GM10847 (cell line): ENCODE measurements around the gene DYNC1I1.

Experiments used
- POLR2A ChIP-seq: IDR thresholded peaks from 2 replicates; pipeline ENCODE4 v1.6.1; 2011; ENCODE audit not compliant: insufficient read length; ENCODE audit errors: extremely low read depth

The DYNC1I1 gene

DNA sequence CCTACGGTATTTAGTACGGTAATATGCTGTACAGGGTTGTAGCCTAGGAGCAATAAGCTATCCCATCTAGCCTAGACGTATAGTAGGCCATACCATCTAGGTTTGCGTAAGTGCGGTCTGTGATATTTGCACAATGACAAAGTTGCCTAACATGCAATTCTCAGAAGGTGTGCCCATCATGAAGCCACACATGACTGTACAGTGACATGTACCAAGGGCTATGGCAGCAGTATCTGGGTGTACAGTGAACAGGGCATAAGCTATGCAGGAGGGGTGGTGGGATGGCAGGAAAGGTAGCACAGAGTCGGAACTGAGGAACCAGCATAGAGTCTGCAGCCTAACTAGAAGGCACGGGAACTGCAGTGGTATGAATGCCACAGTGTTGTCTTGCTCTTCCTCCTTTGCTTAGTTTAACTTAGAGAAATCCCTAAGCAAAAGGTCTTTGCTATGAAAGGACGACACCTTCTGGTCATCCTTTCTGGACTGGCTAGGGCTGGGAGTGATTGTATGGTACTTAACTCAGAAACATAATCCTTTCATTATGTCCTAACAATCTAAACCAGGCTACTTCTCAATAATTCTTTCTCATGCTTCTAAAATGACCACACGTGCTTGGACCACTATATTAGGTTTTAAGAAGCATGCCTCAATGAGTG lies 93.5 kb downstream of the DYNC1I1 start:
- TF ChIP-seq POLR2A, result no peak

DNA sequence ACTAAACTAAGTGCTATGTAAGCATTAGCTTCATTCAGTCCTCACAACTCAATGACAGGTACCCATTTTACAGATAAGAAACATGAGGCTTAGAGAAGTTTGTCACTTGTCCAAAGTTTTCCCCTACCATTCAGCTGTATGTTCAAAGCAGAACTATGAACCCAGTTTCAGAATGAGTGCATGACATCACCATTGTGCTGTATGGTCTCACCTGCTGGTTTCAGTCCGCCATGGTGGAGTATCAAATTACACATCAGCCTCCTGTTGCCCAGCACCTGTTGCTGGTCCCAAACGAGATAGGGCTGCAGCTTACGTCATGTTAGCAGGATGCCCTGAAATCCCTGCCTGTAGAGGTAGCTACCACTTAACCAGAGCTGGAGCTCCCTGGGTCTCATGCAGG lies 95.0 kb downstream of the DYNC1I1 start:
- no peak for TF ChIP-seq POLR2A

DNA sequence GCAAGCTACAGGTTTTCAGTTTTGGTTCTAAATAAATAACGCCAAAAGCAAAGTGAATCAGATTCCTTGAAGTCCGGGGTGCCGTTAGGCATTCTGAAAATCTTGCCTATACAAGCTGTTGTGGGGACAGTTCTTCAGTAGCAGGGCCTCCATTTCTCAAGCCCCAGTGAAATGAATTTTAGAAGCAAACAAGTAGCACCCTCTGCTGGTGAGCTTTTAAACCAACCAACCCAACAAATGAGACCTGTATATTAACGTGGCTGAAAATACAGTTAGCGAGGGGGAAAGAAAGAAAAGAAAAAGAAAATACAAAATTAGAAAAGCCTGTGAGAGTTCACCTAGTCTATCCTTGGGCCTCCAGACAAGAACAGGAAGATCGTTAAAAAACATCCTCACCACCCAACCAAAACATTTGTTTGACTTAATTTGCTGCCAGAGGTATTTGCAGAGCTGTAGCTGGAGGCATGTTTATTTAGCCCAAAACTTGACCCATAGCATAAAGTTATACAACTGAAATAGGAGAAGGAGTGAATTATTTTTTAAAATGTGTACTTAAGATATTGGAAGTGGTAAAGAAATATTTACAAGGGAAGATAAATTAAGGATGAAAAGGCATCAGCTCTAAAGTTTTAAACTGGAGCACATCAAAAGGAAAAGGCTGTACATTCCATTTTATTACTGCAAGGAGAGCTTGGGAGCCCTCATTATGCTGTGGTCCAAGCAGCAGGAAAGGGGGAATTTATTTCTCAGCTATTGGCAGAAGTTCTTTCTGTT lies 98.9 kb downstream of the DYNC1I1 start:
- no peak for TF ChIP-seq POLR2A

DNA sequence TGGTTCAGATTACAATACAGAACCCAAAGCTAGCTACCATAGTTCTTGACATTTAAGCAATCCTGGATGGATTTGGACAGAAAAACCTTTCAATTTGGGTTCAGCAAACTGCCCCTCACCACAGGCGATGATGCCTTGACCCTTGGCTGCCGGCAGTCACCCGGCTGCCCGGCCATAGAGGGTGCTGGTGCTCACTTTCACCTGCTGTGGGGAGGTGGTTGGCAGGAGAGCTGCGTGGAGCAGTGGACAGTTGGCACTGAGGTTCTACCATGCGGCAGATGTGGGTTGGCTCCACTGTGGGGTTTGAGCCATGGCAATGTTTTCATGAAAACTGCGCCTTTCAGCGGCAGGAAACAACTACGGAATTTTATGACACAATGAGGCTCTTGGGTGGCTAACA lies 99.5 kb downstream of the DYNC1I1 start:
- TF ChIP-seq POLR2A, result no peak

DNA sequence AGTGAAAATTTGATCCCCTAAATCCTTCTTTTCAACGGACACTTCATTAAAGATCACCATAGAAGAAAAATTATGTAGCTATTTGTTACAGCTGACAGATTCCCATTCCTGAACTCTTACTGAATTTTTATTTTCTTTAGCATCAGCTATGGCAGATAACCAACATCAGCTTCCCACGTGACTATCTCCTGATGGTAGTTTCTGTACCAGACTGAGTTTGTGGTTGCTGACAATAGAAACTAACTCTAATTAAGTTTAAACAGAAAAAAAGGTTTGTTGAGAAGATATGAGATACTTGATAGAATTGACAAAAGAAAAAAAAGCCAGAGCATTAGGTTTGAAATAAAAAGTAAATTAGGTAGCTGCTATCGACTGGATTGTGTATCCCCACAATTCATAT lies 101.8 kb downstream of the DYNC1I1 start:
- no peak for TF ChIP-seq POLR2A

DNA sequence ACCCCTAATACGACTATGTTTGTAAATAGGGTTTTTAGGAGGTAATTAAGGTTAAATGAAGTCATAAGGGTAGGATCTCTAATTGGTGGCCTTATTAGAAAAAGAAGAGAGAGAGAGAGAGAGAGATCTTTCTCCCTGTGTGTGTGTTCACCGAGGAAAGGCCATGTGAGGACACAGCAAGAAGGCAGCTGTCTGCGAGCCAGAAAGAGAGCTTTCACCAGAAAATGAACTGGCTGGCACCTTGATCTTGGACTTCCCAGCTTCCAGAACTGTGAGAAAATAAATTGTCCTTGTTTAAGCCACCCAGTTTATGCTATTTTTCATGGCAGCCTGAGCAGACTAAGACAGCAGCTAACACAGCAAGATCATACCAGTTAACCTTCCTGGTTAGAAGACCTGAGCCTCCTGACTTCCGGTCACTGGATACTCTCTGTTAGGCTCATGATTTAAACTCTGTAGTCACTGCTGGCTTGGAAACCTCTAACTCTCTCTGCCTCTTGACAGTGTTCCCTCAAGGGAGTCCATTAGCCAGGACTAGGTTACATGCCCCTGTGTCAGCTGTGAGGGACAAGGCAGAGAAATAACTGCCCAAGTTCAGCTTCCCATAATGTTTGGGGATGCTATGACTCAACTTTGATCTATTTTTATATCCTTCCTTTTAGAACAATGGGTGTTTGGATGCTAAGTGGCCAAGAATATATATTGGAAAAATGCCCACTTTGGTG lies 102.3 kb downstream of the DYNC1I1 start:
- TF ChIP-seq POLR2A, result no peak

DNA sequence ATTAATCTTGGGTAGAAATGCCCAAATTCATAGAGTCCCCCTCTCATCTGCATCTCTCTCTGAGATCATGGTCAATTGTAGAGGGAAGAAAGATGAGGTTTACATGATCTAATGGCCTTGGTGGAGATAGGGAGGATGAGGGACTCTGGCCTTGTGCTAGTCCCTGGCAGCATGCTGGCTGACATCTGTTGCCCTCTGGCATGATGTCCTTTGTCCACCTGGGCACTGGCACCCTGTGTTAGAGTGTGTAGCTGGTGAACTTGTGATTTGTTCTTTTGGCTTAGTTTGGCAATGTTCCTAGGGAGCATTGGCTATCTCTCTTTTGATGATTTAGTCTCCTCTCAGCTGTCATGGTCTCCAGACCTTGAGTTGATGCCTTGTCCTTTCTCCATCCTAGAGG lies 103.2 kb downstream of the DYNC1I1 start:
- no peak for TF ChIP-seq POLR2A

DNA sequence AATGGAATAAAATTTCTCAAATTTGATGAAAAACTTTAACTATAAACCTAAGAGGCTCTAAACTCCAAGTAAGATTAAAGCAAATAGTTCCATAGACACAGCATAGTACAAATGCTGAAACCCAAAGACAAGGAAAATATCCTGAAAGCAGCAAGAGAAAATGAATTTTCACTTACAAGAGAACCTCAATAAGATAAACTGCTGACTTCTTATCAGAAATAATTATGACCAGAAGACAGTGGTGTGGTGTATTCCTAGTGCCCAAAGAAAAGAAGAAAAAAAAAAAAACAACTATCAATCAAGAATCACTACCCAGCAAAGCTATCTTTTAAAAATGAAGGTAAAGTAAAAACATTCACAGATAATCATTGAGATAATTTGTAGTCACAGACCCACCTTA lies 106.3 kb downstream of the DYNC1I1 start:
- no peak for TF ChIP-seq POLR2A

DNA sequence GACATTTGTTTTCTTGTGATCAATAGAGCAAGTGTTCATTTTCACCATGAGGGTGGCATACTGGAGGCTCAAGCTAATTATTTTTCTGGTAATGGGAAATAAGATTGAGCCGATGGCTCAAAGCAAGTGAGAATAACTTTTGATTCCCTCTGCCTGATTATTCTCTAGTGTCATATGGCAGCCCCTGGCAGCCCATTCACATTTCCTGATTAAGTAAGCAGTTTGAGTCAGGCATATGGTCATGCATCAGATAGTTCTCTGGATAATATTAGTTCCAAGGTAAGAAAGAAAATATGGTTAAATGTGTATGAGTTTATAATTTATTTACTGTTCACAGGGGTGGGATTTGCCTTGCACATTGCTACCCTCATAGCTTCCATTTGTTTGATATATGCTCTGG lies 109.2 kb downstream of the DYNC1I1 start:
- TF ChIP-seq POLR2A, result no peak

DNA sequence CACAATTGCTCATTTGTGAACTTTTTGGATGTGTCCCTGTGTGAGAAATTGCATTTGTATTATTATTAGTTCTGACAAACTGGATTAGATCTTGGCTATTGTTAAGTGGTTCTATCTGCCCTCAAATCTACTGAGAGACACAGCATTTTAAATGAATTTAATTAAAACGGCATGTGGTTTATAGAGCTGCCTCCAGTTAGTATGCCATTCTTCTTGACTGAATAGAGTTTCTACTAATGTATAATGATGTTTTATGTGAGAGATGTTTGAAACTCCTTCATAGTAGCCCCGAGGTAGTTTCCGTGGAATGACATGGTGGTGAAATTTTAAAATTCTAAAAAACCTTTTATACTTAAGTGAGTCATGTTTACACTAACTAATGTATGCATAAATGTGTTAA lies 110.9 kb downstream of the DYNC1I1 start:
- no peak for TF ChIP-seq POLR2A

DNA sequence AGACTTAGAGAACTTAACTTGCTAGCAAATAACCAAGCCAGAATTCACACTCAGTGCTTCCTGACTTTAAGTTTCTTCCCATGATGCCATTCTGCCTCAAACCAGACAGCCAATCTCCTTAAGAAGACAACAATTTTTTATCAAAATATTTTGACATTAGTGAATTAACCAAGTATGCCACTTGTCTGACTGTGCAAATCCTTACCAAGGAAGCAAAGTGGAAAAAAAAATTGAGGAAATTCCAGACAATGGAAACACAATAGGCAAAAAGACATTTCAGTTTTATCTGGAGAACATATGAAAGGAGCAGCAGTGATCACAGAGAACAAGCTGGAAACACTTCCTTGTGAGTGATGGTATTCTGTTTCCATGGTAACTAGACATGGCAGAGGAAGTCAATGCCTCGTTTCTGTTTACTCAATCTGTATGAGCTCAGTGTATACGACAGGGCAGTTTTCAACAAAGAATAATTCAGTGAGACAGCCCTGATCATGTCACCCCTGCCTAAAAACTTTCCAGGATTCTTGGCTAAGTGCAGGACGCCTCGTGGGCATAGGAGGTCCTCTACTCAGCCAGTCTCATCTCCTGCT lies 114.2 kb downstream of the DYNC1I1 start:
- no peak for TF ChIP-seq POLR2A

DNA sequence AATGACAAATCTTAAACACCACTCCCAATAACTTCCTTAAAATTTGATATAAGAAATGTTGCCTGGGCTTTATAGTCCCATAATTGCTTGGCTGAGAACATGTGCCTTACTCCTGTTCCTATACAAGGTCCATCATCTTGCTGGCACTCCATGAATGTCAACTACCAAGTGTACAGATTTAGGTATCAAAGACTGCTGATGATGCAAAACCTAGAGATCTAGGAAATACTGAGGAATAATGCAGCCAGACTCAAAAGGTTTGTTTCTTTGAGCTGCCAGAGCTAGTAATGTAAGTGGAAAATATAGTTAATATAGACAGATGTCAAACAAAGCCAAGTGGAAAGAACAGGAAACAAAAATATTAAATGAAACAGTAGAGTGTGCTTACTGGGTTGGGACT lies 121.1 kb downstream of the DYNC1I1 start:
- no peak for TF ChIP-seq POLR2A

DNA sequence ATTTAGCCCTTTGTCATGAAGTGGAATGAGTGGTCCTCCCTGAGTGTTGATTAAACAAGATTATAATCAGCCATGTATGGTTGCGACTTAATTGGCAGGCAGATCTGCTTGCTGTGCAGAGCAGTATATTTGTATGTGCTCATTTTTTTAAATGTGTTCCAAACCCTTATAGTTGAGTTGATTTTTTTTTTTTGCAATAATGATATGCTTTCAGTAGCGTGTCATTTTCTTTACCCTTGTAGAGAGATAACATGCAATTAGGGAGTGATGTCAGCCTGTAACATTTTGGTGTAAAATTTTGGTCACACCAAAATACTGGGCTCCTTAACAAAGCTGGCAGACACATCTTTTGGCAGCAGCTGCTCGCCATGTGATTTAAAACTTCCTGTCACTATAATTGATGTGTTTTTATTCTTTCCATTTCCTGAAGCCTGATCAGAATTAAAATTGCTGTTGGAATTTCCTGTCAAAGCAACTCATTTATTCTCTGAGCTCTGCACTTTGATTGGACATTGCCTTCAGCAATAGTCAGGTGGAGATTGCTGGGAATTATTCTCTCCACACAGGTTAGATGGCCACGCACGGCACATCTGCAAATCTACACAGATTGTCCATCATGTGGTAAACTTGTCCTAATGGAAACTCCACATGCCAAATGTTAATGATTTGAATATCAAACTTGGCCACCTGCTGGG lies 125.3 kb downstream of the DYNC1I1 start:
- no peak for TF ChIP-seq POLR2A

DNA sequence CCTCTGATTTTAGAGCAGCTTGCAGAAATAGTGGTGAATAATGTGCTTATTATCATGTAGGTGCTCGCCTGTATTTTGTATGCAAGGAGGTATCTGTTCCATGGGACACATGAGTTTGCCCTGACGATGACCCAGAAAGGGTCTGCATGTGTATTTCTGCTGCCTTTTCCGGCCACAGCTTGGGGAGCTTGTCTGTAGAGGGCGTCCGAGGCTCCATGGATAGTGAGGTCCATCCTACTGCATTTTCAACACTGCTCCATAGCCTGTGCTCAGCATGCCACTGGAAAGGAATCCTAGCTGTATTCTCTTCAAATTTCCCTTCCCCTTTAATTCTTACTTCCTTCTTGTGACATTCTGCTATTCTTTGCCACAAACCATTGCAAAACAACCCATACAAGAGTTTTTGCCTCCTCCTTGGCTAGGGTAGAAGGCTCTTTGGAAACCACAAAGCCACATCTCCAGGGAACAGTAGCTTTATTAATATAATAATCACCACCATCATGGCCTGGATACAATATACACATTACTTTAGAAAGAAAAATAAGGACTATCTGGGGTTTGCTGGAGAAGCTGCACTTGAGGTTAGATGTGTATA lies 127.7 kb downstream of the DYNC1I1 start:
- TF ChIP-seq POLR2A, result no peak

DNA sequence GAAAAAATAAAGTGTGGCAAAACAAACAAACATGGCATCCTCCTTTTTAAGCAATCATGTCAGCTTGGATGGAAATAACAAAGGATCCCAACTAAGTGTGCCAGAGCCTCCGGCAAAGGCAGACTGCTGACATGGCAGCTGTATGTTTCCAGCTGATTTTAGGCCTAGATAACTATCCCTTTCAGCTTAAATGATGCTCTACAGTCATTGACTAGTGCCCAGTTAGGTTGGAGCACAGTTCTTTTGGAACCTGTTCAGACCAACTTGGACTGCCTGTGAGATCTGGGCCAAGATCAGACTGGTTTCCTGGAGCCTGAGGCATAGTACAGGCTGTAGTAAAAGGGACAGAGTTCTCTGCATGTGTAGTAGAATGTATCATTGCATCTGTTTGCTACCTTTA lies 128.7 kb downstream of the DYNC1I1 start:
- TF ChIP-seq POLR2A, result no peak
